IMR-90 (cell line): Measurements from ENCODE around the gene RYR1. TPM values are rescaled to one million over a fixed set of nuclear protein-coding genes. Genes with fewer than 3 reads are reported as not detected.

Experiments
- ATAC-seq: fragments of 200-7000 bp; cut with Tn5 transposase; 2 replicates; pipeline ENCODE4 v1.9.1; 2020; ENCODE audit warnings: low read depth, mild to moderate bottlenecking, moderate library complexity
- BruUV-seq: library from RNA; stranded (reverse); fragments of 400-500 nt; replicated peaks from 2 replicates; lab custom pipeline; 2021; lab: Mats Ljungman, UMichigan
- CTCF ChIA-PET: fragments of 300-600 bp; formaldehyde crosslinking; extraction: SDS; loops from one replicate; lab custom pipeline; 2021; ENCODE audit warnings: antibody characterized with exemption; lab: Yijun Ruan, JAX
- POLR2A ChIA-PET: fragments of 300-600 bp; sonication (Branson Sonifier 250); formaldehyde crosslinking; loops from one replicate; lab custom pipeline; 2022; ENCODE audit warnings: antibody characterized with exemption; ENCODE audit not compliant: unreplicated experiment; lab: Charles Lee
- DNase-seq: peaks from one replicate; pipeline ENCODE4 v3.0.0; 2013
- H2AFZ ChIP-seq: replicated peaks from 2 replicates; pipeline ENCODE3; 2013; ENCODE audit warnings: low read length, mild to moderate bottlenecking; ENCODE audit not compliant: poor library complexity
- H2AK5ac ChIP-seq: 2 replicates; pipeline ENCODE4 v1.6.1; 2013; ENCODE audit warnings: low read depth, low read length, inconsistent platforms
- H2AK9ac ChIP-seq: replicated peaks from 2 replicates; pipeline ENCODE3; 2013; ENCODE audit warnings: mild to moderate bottlenecking, low read depth, low read length, moderate library complexity; ENCODE audit not compliant: poor library complexity
- H2BK120ac ChIP-seq: 2 replicates; pipeline ENCODE4 v1.6.1; 2013; ENCODE audit warnings: low read depth, low read length, inconsistent platforms
- H2BK15ac ChIP-seq: 3 replicates; pipeline ENCODE4 v1.6.1; 2013; ENCODE audit warnings: low read depth, low read length, inconsistent platforms
- H2BK20ac ChIP-seq: 2 replicates; pipeline ENCODE4 v1.6.1; 2013; ENCODE audit warnings: low read depth, mild to moderate bottlenecking, inconsistent platforms, low read length, moderate library complexity
- H2BK5ac ChIP-seq: 2 replicates; pipeline ENCODE4 v1.6.1; 2013; ENCODE audit warnings: mild to moderate bottlenecking, low read depth, low read length, inconsistent platforms; ENCODE audit not compliant: poor library complexity, severe bottlenecking
- H3K14ac ChIP-seq: replicated peaks from 2 replicates; pipeline ENCODE4 v1.6.1; 2013; ENCODE audit warnings: low read depth, low read length, inconsistent platforms
- H3K18ac ChIP-seq: 2 replicates; pipeline ENCODE4 v1.6.1; 2013; ENCODE audit warnings: low read depth, low read length, control low read depth
- H3K23ac ChIP-seq: 2 replicates; pipeline ENCODE4 v1.6.1; 2013; ENCODE audit warnings: low read depth, low read length, inconsistent platforms
- H3K27ac ChIP-seq: 2 replicates; pipeline ENCODE4 v1.5.1; 2013; ENCODE audit warnings: mild to moderate bottlenecking, control low read depth, low read length; ENCODE audit not compliant: insufficient read depth
- H3K27me3 ChIP-seq: 2 replicates; pipeline ENCODE4 v1.6.1; 2013; ENCODE audit warnings: low read length; ENCODE audit not compliant: control insufficient read depth, insufficient read depth
- H3K36me3 ChIP-seq: 2 replicates; pipeline ENCODE4 v1.6.1; 2013; ENCODE audit warnings: low read length, mixed read lengths; ENCODE audit not compliant: control insufficient read depth, insufficient read depth
- H3K4ac ChIP-seq: 2 replicates; pipeline ENCODE4 v1.6.1; 2013; ENCODE audit warnings: low read depth, low read length, inconsistent platforms
- H3K4me1 ChIP-seq: 2 replicates; pipeline ENCODE4 v1.6.1; 2013; ENCODE audit warnings: low read length, mixed read lengths; ENCODE audit not compliant: control insufficient read depth, insufficient read depth
- H3K4me2 ChIP-seq: 2 replicates; pipeline ENCODE4 v1.6.1; 2013; ENCODE audit warnings: low read depth, mild to moderate bottlenecking, control low read depth, low read length, moderate library complexity
- H3K4me3 ChIP-seq: 2 replicates; pipeline ENCODE4 v1.5.1; 2013; ENCODE audit warnings: low read depth, mild to moderate bottlenecking, control low read depth, low read length, moderate library complexity; ENCODE audit not compliant: insufficient read depth
- H3K56ac ChIP-seq: 2 replicates; pipeline ENCODE4 v1.6.1; 2013; ENCODE audit warnings: low read length, inconsistent platforms; ENCODE audit not compliant: insufficient read depth; ENCODE audit errors: extremely low read depth
- H3K79me1 ChIP-seq, 2 experiments: 2 replicates each; pipeline ENCODE4 v1.6.1; 2013; ENCODE audit warnings: low read length in 2 of 2, inconsistent platforms in 1 of 2, low read depth in 1 of 2
- H3K9ac ChIP-seq: 2 replicates; pipeline ENCODE4 v1.6.1; 2013; ENCODE audit warnings: low read depth, low read length, control low read depth
- H3K9me1 ChIP-seq: 2 replicates; pipeline ENCODE4 v1.6.1; 2013; ENCODE audit warnings: low read length, inconsistent platforms; ENCODE audit not compliant: insufficient read depth
- H3K9me3 ChIP-seq: 2 replicates; pipeline ENCODE4 v1.6.1; 2013; ENCODE audit warnings: low read length; ENCODE audit not compliant: control insufficient read depth, insufficient read depth
- H4K20me1 ChIP-seq: 2 replicates; pipeline ENCODE4 v1.6.1; 2013; ENCODE audit warnings: low read length, inconsistent platforms; ENCODE audit not compliant: insufficient read depth
- H4K5ac ChIP-seq: 2 replicates; pipeline ENCODE4 v1.6.1; 2013; ENCODE audit warnings: mild to moderate bottlenecking, low read depth, low read length, control low read depth
- H4K8ac ChIP-seq, 2 experiments: 2 replicates each; pipeline ENCODE4 v1.6.1; 2013; ENCODE audit warnings: low read depth in 2 of 2, low read length in 2 of 2, control low read depth in 1 of 2, inconsistent platforms in 1 of 2
- H4K91ac ChIP-seq: 2 replicates; pipeline ENCODE4 v1.6.1; 2013; ENCODE audit warnings: low read depth, low read length, inconsistent platforms; ENCODE audit not compliant: insufficient read depth
- CTCF ChIP-seq: conservative IDR thresholded peaks from 2 replicates; pipeline ENCODE4 v1.5.1; 2012; ENCODE audit warnings: mild to moderate bottlenecking, low read depth, low read length, improper control_type of control experiment
- MAFK ChIP-seq: IDR thresholded peaks from 2 replicates; pipeline ENCODE4 v1.6.1; 2012; ENCODE audit warnings: low read depth, low read length, improper control_type of control experiment
- MAZ ChIP-seq: IDR thresholded peaks from 2 replicates; pipeline ENCODE4 v1.6.1; 2012; ENCODE audit warnings: low read depth, mild to moderate bottlenecking, low read length, improper control_type of control experiment, moderate library complexity, borderline replicate concordance
- MXI1 ChIP-seq: IDR thresholded peaks from 2 replicates; pipeline ENCODE4 v1.6.1; 2012; ENCODE audit warnings: low read depth, mild to moderate bottlenecking, low read length, moderate library complexity, borderline replicate concordance
- POLR2A ChIP-seq: IDR thresholded peaks from 2 replicates; pipeline ENCODE4 v1.6.1; 2012; ENCODE audit warnings: mild to moderate bottlenecking, low read depth, low read length
- SMC3 ChIP-seq: fragments of 150-350 bp; IDR thresholded peaks from 2 replicates; pipeline ENCODE4 v1.6.1; 2016; ENCODE audit warnings: low read depth, mild to moderate bottlenecking, antibody characterized with exemption, low read length, moderate library complexity
- WGBS, 2 experiments: methylation state at CpG; one replicate each; pipeline versions ENCODE4 v1.1.5 to v1.1.7; 2013; ENCODE audit warnings: missing lambda C conversion rate in 2 of 2; ENCODE audit not compliant: insufficient read length in 1 of 2; ENCODE audit errors: extremely low coverage in 2 of 2; 5-methylcytosine and 5-hydroxymethylcytosine counted together
- dilution Hi-C: fragments of 300-500 bp; cut with HindIII; formaldehyde crosslinking; loops from one replicate; pipeline ENCODE4 v1.14.3; 2018; ENCODE audit warnings: low sequenced_read_pairs; ENCODE audit not compliant: unreplicated experiment
- in situ Hi-C: fragments of 300-500 bp; cut with MboI; formaldehyde crosslinking; loops from 3 replicates; pipeline ENCODE4 v1.14.3; 2019; ENCODE audit warnings: low sequenced_read_pairs, inconsistent platforms, mixed read lengths
- intact Hi-C: fragments of 100-400 bp; cut with micrococcal nuclease; formaldehyde crosslinking; loops from 2 replicates; pipeline ENCODE4 v1.10.0; 2022
- polyA plus RNA-seq, 3 experiments: library from polyadenylated mRNA; depleted of rRNA; stranded (reverse); fragments of >200 nt; gene quantifications; 2 replicates each; pipeline ENCODE4 v1.2.3, GENCODE V29; 2012; ENCODE audit warnings: low replicate concordance in 1 of 3
- total RNA-seq: library from RNA; depleted of rRNA; stranded (reverse); fragments of >200 nt; gene quantifications from 2 replicates; pipeline ENCODE4 v1.2.3, GENCODE V29; 2012

The RYR1 gene
- total and polyA plus RNA-seq, 2 of the 4 experiments (the other 2 are of a cell fraction), result not detected

GRCh38 chr19:38532939-38533338, 99.4 kb downstream of the RYR1 start:
- no peak overlapping the region for H2AFZ ChIP-seq
- H4K20me1 ChIP-seq, result no peaks in the 10 kb centered on the region
- H3K18ac ChIP-seq, result no peak overlapping the region
- BruUV-seq, result no TSS peak
- DNase-seq (no peak), ATAC-seq (no peak)
- no peak overlapping the region for H3K4me3 ChIP-seq
- H3K9ac ChIP-seq, result no peak overlapping the region
- no peak overlapping the region for H2BK15ac ChIP-seq
- intact Hi-C loops, result no loop called here
- H2BK20ac ChIP-seq, result no peak overlapping the region
- H3K36me3 ChIP-seq, result no peaks in the 10 kb centered on the region
- H4K8ac ChIP-seq, result no peak overlapping the region
- no peak overlapping the region for H2AK5ac ChIP-seq
- H4K5ac ChIP-seq, result no peak overlapping the region
- peaks cover 2% of the 10 kb centered on the region for H3K27me3 ChIP-seq
- no peak overlapping the region for H3K14ac ChIP-seq
- no peak overlapping the region for H3K23ac ChIP-seq
- ChIA-PET POLR2A (no interaction called here), CTCF (no interaction called here)
- no peaks in the 10 kb centered on the region for H3K79me1 ChIP-seq
- H2AK9ac ChIP-seq, result no peak overlapping the region
- no peaks in the 10 kb centered on the region for H3K4me1 ChIP-seq
- dilution Hi-C loops, result no loop called here
- peaks cover 14% of the 10 kb centered on the region for H3K9me3 ChIP-seq
- in situ Hi-C loops, result no loop called here
- H3K4ac ChIP-seq, result no peak overlapping the region
- H3K9me1 ChIP-seq, result no peaks in the 10 kb centered on the region
- TF ChIP-seq POLR2A (no peak), SMC3 (no peak), MXI1 (no peak), MAZ (no peak), CTCF (no peak), MAFK (no peak)
- no peak overlapping the region for H4K91ac ChIP-seq
- no peak overlapping the region for H3K56ac ChIP-seq
- no peak overlapping the region for H3K4me2 ChIP-seq
- no peak overlapping the region for H3K27ac ChIP-seq
- no CpG with 5 or more reads among the region's 3 CpGs for WGBS, 2 experiments
- no peak overlapping the region for H2BK5ac ChIP-seq
- H2BK120ac ChIP-seq, result no peak overlapping the region
